ENCODE measurements around the gene GSE1.
"Not testable (repeated sequence)": the region's sequence is repeated elsewhere in the genome, so short reads cannot be mapped to it uniquely, and the experiment has no call there.

GSE1 gene

DNA sequence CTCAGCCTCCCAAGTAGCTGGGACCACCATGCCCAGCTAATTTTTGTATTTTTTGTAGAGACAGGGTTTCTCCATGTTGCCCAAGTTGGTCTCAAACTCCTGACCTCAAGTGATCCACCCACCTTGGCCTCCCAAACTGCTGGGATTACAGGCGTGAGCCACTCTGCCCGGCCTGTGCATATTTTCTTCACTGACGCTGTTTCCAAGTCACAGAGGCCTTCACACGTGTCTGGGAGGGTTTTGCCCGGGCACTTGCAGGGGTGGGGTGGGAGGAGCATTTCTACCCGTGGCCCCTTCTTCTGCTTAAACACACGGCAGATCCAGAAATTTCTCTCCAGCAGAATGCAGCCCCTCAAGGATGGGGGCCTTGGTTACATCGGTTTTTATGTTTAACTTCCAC is 20.8 kb upstream of the GSE1 start:
- DNase-seq, result not testable (repeated sequence)

DNA sequence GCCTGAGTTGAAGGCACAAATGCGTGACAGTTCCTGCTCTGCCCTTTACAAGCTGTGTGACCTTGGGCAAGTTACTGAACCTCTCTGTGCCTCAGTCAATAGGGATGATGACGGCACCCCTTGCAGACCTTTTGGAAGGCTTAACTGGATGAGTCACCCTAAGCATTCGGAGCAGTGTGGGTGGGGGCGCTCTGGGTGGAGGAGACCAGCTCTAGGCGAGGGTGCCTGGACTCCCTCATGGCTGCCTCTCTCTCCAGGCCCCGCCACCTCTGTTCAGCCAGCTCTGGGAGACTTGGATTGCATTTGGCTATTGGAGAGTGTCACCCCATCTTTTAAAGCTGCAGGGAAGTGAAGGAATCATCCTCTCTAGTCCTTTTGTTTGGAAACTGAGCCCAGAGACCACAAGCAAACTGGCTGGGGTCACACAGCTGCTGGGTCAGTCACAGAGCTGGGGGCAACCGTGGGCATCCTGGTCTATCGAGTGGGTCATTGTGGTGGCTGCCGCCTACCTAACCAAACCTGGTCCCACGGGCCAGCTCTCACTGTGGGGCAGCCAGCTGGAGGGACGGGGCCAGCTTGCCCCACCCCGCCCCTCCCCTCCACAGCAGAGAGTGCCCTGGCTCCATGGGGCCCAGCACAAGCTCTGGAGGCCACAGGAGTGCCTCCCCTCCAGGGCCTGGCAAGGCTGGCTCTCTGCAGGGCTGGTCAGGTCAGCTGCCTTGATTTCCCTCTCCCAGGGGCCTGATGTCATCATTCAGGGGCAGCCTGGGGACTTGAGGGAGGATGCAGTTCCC is 20.2 kb upstream of the GSE1 start:
- no peak for DNase-seq

GRCh38 chr16:85593494-85594221 is 19.5 kb upstream of the GSE1 start:
- DNase-seq, result peak; percentile 54

- DNase-seq, result no peak
Measured at GRCh38 chr16:85594273-85594977, 18.7 kb upstream of the GSE1 start.

DNA sequence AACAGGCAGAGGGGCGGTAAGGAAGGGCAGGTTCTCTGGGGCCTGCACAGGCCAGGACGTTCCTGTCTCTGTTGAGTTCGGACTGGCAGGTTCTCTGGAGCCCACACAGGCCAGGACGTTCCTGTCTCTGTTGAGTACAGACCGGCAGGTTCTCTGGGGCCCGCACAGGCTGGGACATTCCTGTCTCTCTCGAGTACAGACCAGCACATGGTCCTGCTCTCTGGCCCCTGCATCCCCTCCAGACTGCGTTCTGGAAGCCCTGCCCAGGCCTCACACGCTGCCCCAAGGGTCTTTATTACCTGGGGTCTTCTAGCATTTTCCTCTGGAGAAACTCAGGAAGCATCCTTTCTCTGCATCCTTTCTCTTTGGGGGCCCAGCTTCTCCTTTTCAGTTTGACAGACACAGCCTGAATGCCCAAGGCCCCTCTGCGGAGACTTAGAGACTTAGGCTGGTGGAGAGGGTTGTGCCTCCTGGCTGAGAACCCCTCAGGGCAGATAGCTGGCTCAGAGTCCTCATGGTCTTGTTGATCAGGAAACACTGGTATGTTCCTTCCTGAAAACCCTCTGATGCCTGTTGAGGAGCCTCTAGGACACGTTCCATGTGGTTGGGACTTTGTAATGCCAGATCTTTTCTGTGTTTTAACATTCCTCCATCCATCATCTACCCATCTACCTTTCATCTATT is 18.0 kb upstream of the GSE1 start:
- DNase-seq, result no peak

- DNase-seq, result no peak
Measured at GRCh38 chr16:85595812-85596502, 17.2 kb upstream of the GSE1 start.

GRCh38 chr16:85598141-85598540 is 15.0 kb upstream of the GSE1 start:
- no peak for DNase-seq

DNA sequence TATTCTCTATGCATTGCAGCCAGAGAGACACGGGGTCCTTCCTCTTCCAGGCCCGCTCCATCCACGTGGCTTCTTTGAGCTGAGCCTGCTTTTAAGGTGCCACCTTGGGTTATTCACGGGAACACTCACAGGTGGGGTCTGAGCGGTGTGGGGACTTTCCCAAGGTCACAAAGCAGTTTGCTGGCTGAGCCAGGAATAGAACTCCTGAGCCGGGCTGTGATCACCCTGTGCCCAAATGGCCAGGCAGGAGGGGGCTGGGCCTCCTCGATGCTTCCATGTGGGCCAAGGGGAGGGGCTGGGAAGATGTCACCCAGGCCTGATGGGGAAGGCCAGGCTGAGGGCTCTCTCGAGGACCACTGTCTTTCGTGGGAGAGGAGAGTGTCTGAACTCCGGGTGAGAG is 13.0 kb upstream of the GSE1 start:
- DNase-seq, result no peak

DNA sequence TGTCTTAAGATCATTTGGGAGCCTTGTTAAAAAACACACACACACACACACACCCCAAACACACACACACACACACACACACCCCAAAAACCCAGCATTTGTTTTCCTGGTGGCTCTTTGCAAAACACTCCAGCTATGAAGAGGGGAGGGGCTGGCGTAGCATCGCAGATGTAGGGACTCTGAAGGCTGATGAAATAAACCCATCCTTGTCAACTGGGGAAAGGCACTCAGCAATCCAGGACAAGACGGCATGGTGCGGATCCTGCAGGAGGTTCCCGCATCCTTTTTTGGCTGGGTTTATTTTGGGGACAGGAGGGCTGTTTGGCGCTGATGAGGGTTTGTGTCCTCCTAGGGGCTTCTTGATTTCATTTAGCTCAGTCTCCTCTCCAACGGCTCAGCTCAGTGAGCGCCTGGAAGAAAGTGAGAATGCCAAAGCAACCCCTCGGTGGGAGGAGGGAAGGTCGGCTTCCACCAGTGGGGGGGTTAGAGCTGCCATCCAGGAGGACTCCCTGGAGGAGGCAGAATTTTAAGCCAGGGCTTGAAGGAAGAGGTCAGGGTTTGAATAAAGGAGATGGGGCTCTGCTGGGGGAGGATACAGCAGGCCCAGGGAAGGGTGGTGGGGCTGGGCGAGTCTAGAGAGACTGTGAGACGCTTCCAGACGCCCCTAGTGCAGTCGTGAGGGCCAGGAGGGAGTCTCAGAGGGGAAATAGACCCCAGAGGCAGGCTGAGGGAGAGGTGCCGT is 12.4 kb upstream of the GSE1 start:
- DNase-seq, result no peak

DNA sequence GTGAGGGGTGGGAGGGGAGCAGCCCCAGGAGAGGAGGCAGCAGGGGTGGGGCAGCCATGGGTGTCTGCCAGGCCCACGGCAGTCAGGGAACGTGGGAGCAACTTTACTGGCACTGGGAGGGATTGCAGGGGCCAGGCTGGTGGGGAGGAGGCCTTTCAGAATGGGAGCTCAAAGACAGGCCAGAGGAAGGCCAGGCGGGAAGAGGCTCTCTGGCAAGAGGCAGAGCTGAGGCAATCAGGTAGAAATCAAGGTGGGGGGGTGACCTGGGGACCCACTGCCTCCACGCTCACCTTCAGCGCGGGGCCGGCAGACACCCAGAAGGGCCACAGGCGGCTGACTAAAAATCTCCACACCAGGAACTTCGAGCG is 11.9 kb upstream of the GSE1 start:
- no peak for DNase-seq

DNA sequence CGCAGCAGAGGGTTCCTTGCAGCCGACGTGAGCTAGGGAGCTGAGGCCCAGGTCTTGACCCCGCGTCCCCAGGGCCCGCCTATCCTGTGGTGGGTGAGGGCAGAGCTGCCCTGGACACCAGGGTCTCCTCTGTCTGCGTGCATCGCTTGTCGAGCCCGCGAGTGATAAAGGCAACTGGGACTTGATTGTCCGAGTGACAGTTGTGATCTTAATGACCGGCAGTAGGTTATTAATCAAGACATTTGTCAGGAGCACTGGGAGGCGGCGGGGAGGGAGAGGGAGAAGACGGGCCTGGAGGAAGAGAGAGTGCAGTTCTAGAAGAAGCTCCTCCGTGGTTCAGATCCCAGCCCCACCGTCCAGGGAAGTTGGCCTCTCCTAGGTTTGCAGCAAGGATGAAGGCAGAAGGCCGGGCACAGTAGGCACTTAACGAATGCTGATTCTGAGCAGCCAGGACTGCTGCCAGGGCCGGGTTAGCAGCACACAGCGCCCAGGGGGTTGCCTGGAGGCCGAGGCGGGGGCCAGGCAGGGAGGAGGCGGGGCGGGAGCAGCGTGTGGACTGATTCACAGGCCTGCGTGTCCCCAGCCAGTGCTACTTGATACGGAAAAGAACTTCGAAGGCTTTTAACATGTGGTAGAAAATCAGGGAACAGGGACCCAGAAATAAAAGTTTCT is 11.3 kb upstream of the GSE1 start:
- no peak for DNase-seq

DNA sequence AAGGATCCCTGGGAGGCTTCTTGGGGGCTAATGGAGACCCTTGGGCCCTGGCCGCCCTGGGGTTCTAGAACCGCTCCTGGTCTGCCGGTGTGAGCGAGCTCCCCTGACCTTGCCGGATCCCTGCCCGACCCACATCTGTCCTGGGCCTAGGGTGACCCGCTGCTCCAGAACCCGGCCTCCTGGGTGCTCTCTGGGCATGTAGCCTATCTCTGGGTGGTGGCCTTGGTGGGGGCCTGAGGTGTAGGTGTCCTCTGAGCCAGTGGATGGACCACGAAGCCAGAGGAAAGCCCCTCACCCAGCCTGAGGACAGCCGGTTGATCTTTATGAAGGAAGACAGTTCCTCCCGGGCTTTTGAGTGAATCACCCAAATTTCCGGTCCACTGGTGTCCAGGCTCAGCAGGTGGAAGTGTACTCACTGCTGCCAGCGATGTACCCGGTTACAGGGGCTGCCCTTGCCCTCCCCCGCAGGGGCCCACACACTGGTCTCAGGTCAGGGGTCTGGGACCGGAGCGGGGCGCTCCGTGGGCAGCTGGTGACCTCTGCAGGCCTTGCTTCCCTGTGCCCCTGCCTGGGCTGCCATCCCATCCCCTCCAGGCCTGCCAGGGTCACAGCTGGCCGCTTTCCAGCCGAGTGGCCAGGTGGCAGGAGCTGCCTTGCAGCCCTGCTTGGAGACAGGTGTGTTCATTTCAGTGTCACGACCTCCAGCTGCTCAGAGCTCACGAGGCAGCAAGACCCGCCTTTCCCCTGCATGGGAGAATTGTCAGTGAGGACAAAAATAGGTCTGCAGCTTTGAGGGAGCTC is 10.5 kb upstream of the GSE1 start:
- DNase-seq, result no peak

- DNase-seq, result no peak
Measured at GRCh38 chr16:85603203-85603755, 9.8 kb upstream of the GSE1 start.

DNA sequence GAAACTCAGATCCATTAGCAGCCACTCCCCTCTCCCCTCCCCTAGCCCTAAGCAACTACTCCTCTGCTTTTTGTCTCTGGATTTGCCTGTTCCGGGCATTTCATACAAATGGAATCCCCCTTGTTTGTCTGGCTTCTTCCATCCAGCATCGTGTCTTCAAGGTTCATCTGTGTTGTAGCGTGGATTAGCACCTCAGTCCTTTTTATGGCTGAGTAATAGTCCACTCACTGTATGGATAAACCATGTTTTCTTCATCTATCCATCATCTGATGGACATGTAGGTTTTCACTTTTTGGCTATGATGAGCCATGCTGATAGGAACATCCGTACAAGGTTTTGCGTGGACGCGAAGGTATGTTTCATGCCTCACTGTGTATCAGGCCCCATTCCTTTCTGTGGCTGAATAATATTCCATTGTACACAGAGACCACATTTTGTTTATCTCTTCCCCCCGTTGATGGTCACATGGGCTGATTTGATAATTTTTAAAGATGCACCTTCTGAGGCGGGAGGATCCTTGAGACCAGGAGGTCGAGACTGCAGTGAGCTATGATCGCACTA is 8.9 kb upstream of the GSE1 start:
- DNase-seq, result no peak

GRCh38 chr16:85605051-85605911 is 7.8 kb upstream of the GSE1 start:
- DNase-seq, result no peak

- DNase-seq, result no peak
Measured at GRCh38 chr16:85605912-85606841, 6.9 kb upstream of the GSE1 start.

DNA sequence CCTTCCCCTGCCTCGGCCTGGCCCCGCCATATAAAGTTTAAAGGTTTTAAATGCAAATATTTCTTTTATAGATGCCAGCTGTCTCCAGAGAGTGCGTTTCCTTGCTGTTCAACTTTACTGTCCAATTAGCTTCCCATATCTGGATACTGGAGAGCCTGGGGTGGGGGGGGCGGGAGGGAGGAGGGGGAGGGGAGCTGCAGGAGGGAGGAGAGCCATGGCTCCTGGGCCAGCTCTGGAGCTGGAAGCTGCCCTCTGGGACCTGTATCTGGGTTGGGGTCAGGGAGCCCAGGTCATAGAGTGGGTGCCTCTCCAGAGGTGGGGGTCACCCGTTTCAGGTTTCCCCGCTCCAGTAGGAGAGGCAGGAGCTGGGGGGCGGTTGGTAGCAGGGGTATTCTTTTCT is 6.2 kb upstream of the GSE1 start:
- DNase-seq, result no peak

GRCh38 chr16:85607321-85607765 is 5.8 kb upstream of the GSE1 start:
- peak; percentile 33 for DNase-seq
